HUDEP-2 (cell line): ENCODE data around the gene CCDC51.
"Not testable (repeated sequence)": the region's sequence is repeated elsewhere in the genome, so short reads cannot be mapped to it uniquely, and the experiment has no call there.

Source experiments
- DNase-seq, 76 experiments: peaks; one replicate each; lab custom pipeline; 2025; ENCODE audit not compliant: unreplicated experiment in 76 of 76; lab: John Stamatoyannopoulos, UW

Gene CCDC51, protein sequence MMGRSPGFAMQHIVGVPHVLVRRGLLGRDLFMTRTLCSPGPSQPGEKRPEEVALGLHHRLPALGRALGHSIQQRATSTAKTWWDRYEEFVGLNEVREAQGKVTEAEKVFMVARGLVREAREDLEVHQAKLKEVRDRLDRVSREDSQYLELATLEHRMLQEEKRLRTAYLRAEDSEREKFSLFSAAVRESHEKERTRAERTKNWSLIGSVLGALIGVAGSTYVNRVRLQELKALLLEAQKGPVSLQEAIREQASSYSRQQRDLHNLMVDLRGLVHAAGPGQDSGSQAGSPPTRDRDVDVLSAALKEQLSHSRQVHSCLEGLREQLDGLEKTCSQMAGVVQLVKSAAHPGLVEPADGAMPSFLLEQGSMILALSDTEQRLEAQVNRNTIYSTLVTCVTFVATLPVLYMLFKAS

DNA sequence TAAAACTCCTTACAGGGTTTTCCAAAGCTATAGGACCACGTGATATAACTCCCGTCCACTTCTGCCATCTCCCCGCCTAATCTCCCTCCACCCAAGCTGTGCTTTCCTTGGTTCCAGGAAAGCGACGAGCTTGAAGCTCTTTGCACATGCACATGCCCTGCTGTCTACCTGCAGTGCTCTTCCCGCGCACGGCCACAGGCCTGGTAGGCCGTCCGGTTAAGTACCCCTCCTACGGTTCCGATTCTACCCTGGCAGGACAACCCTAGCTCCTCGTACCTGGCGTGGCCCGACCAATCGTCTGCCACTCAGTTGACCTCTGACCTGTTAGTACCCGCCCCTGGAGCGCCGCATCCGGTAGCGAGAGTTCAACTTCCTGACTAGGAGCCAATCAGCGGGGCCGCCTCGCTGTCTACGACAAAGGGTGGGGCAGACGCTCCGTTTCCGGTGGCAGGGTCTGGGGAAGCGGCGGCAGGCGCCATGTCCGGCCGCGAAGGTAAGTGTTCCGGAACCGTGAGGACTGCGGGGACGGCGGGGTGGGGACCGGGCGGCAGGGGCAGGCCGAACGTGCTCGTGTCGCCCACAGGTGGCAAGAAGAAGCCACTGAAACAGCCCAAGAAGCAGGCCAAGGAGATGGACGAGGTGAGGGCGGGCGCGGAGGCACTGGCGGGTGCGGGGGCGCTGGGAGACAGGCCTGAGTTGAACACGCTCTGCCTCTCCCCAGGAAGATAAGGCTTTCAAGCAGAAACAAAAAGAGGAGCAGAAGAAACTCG, at the start of gene CCDC51, which contains the start of gene TMA7:
CCDC51 (minus strand) TSS at position 300 of the 770 bp plus-strand sequence. CDS start 4,991 bp downstream, outside the sequence.
TMA7 (plus strand) TSS at position 438 of the 770 bp plus-strand sequence; CDS start at position 478, 40 bp downstream.
- peak in 75 of 76 experiments; percentile 43 to 98 (median 96) for DNase-seq

DNA sequence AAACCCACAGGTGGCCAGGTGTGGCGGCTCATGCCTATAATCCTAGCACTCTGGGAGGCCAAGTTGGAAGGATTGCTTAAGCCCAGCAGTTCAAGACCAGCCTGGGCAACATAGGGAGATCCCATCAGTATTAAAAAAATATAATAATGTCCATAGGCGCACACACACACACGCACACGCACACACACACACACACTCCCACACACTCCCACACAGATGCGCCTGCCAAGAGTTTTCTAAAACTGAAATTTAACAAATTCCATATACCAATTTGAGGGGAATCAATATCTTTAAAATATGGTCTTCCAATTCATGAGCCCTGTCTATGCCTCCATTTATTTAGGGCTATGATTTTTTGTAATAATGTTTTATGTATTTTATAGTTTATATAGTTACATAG, 47.0 kb upstream of the CCDC51 start:
- DNase-seq = peak in 1 of 76 experiments; percentile 12

DNA sequence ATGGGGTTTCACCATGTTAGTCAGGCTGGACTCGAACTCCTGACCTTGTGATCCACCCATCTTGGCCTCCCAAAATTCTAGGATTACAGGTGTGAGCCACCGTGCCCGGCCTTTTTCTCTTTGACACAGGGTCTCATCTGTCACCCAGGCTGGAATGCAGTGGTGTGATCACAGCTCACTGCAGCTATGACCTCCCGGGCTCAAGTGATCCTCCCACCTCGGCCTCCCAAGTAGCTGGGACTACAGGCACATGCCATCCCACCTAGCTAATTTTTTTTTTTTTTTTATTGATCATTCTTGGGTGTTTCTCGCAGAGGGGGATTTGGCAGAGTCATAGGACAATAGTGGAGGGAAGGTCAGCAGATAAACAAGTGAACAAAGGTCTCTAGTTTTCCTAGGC, 42.9 kb upstream of the CCDC51 start:
- DNase-seq = not testable (repeated sequence)

DNA sequence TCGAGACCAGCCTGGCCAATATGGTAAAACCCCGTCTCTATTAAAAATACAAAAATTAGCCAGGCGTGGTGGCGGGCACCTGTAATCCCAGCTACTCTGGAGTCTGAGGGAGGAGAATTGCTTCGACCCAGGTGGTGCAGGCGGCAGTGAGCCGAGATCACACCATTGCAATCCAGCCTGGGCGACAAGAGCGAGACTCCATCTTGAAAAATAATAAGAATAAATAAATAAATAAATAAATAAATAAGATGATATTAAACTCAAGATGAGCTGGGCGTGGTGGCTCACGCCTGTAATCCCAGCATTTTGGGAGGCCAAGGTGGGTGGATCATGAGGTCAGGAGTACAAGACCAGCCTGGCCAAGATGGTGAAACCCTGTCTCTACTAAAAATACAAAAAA, 41.0 kb upstream of the CCDC51 start:
- DNase-seq = not testable (repeated sequence)

DNA sequence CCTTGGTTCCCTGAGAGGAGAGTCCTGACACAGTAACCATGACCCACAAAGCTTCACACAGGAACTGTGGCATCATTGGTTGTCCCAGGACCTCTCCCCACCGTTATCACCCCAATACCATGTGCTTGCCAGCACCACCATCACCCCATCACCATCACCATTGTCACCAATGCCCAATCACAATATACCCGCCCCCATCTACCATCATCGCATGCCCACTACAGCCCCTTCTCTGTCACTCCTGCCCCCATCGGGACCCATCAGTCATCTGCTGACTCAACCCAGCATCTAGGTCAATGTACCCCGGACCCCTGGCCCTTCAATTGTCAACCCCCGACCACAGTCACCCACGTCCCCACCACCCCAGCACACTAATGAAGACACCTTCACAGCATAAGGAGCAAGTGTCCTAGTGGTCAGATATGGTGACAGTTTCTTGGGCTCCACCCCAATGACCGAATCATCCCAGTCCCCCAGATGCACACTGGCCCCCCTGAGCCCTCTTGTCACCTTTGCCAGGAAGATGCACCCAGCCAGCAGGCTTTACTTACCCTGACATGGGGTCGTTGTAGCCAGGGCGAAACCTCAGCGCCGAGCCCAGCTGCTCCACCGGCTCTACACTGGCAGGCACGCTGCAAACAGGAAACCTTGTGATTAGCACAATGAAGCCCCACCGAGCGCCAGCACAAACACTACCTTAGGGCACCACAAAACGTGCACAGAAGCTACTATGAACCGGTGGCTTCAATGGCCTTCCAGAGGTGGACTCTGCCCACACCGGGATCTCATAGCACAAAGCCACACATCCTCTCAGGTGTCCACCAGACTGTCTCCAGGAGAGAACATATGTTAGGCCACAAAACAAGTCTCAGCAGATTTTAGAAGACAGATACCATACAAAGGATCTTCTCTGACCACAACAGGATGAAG, 39.0 kb upstream of the CCDC51 start:
- no peak for DNase-seq

DNA sequence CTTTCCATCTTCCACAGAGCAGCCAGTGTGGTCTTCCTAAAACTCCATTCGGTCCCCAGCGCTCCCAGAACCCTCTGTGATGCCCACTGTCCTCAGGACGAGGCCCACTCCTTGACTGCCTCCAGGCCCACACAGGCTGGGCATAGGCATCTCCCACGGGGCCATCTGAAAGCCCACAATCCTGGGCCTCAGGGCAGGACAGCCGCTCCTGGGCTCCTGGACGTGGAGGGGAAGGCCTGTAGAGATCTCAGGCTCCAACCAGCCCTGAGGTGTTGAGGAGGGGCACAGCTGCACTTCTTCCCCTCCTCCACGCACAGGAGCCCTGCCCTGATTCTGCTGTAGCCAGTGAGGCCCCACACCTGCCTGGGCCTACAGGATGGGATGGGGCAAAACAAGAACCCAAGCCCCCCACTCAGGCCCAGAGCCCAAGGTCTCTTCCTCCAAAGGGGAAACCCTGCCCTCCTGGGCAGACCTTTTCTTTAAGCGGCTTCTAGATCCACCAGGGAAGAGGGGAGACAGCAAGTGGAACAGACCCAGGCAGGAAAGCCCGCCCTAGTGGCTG, 38.1 kb upstream of the CCDC51 start:
- DNase-seq = no peak

DNA sequence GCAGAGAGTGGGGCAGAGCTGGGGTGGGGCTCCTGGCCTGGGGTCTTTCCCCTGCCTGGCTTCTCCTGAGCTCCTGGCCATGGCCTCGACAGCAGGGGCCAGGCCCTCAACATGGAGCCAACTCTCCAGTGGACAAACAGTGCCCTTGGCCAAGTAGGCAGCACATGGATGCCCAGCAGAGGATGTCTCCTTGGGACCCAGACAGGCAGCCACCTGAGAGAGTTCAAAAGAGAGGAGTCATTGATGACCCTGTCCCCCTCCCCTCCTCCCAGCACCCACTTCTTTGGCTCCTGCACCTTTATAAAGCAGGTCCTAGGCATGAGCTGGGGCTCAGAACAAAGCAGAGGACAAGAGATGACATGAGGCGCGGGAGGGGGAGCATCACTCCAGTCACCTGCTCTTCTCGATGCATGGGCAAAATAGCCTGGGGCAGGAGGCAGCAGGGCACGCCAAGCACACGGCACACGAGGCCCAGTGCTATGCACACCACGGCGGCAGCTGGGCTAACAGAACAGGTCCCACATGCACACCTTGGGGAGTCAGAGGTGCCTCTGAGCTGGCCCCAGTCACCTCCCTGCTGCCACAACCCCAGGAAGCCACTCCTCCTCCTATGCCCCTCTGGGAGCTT, 36.6 kb upstream of the CCDC51 start:
- no peak for DNase-seq

DNA sequence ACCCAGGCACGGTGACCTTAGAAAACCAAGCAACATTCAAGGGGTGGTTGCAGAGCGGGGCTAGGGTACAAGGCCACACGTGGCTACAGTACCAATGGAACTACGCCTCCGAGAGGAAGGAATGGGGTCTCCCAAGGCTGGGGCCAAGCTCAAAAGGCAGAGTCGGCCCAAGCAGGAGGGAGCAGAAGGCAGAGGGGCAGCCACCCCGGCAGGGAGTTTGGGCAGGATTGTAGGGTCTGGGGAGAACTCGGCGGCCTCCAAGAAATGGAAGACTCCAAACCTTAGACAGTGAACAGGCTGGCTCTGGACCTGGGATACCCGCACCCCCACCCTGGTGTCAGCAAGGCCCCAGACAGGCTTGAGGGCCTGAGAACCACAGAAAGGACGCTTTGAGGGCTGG, 35.3 kb upstream of the CCDC51 start:
- no peak for DNase-seq

DNA sequence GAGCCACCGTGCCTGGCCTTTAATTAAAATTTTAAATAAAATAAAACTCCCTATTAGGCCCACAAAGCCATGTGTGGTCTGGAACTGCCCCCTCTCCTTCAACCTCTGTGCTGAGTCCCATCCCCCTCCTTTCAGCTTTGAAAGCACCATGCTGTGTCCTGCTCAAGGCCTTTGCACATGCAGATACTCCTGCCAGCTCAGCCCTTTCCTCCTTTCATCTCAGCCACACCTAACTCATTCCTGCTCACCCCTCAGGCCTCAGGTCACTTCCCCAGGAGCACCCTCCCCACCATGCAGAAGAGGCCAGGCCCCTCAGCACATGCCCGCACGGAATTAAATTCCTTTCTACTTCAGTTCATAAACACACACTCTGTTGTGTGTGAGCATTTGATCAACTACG, 34.7 kb upstream of the CCDC51 start:
- no peak for DNase-seq

DNA sequence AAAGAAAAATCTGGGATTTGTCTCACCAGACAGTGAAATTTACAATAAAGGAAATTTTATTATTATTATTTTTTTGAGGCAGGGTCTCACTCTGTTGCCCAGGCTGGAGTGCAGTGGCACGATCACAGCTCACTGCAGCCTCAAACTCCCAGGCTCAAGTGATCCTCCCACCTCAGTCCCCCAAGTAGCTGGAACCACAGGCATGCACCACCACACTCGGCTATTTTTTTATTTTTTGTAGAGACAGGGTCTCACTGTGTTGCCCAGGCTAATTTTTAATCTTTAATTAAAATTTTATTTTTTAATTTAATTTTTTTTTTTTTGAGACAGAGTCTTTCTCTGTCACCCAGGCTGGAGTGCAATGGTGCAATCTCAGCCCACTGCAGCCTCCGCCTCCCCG, 34.1 kb upstream of the CCDC51 start:
- DNase-seq = not testable (repeated sequence)

DNA sequence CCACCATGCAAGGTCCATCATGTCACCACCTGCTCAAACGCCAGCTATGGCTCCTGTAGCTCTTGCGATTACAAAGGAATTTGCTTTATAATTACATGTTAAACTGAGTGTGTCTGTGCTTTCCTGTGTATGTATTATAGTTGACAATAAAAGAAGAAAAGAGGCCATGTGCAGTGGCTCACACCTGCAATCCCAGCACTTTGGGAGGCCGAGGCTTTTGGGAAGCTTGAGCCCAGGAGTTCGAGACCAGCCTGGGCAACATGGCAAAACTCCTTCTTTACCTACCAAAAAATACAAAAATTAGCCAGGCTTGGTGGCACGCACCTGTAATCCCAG, 33.7 kb upstream of the CCDC51 start:
- no peak for DNase-seq

DNA sequence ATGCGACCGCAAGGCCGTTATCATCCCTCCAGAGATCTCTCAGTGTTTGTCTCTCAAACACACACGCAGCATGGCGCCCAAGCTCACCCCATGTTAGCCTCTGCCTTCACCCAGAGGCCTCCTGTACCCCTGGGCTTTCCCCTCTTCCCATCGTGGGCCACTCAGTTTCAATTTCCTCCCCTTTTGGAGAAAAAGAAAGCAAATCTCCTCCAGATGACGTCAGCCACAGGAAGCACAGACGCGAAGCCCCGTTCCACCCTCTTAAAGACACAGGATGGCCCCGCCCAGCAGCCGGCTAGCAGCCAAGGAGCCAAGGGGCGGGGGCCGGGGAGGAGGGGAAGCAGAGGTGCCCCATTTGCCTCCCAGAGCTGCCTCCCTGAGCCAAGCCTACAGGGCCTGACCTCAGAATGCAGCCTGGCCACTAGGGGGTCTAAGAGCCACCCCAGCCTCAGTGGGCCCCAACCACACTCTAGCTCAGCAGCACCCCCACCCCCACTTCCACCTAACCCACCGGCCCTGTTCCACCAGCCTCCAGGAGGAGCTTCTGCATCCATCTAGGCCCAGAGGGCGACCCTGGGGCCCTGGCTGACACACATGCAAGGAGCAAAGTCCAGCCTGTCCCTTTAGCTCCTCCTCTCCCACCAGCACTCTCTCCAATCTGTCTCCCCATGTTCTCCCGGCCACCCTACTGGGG, 33.2 kb upstream of the CCDC51 start:
- DNase-seq = peak in 74 of 76 experiments; percentile 62 to 95 (median 91)

DNA sequence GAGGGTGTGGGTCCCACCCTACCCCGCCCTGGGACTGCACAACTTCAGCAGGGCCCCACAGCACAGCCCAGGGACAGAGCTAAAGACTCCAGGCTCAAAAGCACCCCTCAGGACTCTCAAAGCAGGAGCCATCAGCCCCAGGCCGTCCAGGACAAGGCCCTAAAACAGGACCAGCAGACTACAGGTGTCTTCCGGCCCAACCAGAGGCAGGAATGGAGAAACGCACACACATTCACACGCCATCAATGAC, 32.7 kb upstream of the CCDC51 start:
- DNase-seq = peak in 46 of 76 experiments; percentile 7 to 84 (median 56)

DNA sequence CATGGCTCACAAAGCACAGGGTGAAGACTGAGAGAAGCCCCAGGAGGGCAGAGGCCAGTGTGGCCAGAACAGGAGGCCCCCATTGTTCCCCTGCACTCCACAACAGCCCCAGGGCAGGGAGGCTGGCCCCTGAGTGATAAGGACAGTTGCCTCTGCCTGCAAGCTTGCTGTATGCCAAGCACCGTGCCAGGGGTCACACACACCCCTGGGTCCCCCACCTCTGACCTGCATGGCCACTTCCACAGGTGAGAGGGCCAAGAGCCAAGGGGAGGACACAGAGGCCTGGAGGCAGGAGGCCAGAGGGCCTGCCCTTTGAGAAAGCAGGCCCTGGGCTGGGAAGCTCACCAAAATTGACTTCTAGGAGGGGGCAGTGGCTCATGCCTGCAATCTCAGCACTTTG, 30.4 kb upstream of the CCDC51 start:
- peak in 6 of 76 experiments; percentile 12 to 30 (median 14) for DNase-seq

DNA sequence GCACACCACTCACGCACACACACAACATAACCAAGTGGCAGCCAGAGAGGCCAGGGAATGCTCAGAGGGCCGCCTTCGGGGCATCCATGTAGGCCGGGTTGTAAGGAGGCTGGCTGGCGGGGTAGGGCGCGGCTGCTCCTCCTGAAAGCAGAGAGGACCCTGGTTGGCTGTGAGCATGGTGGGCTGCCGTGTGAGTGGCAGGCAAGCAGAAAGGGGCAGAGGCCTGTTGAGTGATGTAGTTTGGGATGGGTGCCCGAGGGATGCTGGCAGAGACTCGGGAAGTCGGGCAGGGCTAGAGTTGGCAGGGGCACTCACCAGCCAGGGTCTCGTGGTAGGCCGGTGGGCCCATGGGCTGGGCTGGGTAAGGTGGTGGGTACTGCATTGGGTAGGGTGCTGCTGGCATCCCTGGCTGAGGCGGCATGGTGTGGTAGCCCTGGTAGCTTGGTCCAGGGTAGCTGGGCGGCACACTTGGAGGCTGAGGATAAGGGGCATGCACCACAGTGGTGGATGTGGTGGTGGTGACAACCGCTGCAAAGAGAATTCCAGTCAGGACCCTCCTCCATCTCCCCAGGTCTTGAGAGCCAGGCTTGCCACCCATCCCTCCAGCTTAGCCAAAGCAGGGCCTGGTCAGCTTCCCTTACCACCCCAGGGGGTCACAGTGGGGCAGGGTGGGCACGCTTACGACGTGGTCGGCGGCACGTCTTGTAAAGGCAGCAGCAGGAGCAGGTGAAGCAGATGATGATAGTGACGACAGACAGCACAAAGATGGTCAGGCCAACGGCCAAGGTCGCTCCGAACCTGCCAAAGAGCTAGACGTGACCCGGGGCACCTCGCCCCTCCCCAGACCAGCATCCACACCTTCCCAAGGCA, 29.4 kb upstream of the CCDC51 start:
- DNase-seq = no peak

DNA sequence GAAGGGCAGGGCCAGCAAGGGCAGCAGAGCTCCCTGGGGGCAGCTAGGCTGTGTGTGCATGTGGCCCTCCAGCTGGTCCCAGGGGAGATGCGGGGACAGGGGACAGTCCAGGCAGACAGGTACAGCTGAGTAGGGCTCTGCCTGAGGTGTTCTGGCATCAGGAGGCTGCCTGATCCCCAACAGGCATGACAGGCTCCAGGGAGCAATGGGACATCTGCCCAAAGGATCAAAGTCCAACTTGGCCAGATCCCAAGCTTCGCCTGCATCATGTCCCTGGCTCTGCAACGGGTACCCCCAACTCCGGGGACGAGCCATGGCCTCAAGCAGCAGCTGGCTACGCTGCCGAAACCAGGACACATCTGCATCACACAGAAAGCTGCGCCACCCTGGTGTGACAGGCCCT, 28.4 kb upstream of the CCDC51 start:
- no peak for DNase-seq

DNA sequence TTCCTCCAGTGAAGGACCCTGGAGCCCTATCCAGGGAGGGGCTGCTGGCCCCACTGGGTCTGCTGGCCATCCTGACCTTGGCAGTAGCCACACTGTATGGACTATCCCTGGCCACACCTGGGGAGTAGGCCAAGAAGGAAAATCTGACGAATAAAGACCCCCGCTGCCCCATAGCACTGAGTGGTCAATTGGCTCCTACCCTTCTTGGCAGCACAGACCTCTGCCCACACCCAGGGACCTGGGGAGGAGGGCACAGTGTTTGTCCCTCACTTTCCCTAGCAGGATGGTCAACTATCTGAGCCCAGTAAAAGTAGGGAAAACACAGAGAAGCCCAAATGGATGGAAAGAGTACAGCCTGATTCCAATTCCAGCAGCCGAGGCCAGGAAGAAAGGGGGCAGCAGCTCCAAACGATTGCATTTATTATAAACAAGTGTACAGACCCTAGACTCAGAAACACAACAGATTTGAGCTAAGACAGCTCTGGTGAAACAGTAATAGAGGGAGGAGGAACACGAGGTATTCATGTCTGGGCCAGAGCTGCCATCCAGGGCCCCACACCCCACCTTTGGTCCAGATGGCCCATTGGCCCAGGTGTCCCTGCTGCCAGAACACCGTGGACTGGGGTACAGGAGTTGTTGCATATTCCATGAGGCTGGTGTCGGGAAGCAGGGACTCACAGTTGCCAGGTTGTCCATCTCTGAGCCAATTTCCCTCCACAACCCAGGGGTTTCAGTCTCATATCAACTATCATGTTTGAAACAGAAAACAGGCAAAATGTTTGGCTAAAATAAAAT, 27.8 kb upstream of the CCDC51 start:
- DNase-seq = no peak

DNA sequence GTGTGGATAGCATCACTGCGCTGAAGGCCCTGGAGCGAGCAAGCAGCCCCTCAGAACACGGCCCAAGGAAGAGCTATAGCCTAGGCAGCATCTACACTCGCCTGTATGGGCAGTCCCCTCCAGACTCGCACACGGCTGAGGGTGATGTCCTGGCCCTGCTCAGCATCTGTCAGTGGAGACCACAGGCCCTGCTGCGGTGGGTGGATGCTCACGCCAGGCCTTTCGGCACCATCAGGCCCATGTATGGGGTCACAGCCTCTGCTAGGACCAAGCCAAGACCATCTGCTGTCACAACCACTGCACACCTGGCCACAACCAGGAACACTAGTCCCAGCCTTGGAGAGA, 27.2 kb upstream of the CCDC51 start:
- no peak for DNase-seq
